ENCODE results near the gene GPHN. TPM values are rescaled to one million over a fixed set of nuclear protein-coding genes. Genes with fewer than 3 reads are reported as not detected.

Gene GPHN
- total RNA-seq, 1 donor from 2014 or later = 12.5 TPM

GRCh38 chr14:67199016-67199415 is 691.1 kb downstream of the GPHN start:
- TF ChIP-seq POLR2A (IDR thresholded peaks at IDR 0.05) (no peak), POLR2AphosphoS5 (IDR thresholded peaks at IDR 0.05; ENCODE audit: insufficient read depth in 1 of 2, low read depth in 1 of 2) (no peak), CTCF (IDR thresholded peaks at IDR 0.05) (no peak)
- no peak for DNase-seq (ENCODE audit: extremely low spot score in 2 of 2)
- intact Hi-C loops (cut with DNase I) = no loop called here

GRCh38 chr14:67207810-67208209 is 699.9 kb downstream of the GPHN start:
- DNase-seq (ENCODE audit: extremely low spot score in 2 of 2) = no peak
- no peak overlapping the region for H3K27ac ChIP-seq
- H3K4me3 ChIP-seq = no peak overlapping the region
- no peaks in the 10 kb centered on the region for H3K27me3 ChIP-seq
- intact Hi-C loops (cut with DNase I) = no loop called here
- H3K36me3 ChIP-seq = no peaks in the 10 kb centered on the region
- TF ChIP-seq POLR2A (IDR thresholded peaks at IDR 0.05) (no peak), CTCF (IDR thresholded peaks at IDR 0.05) (no peak), POLR2AphosphoS5 (IDR thresholded peaks at IDR 0.05; ENCODE audit: insufficient read depth in 1 of 2, low read depth in 1 of 2) (no peak)
- no peaks in the 10 kb centered on the region for H3K9me3 ChIP-seq
- H3K4me1 ChIP-seq = no peaks in the 10 kb centered on the region

More at GRCh38 chr14:67199016-67199415, 691.1 kb downstream of the GPHN start:
- Histone ChIP-seq H3K27me3 (no peaks in the 10 kb centered on the region), H3K9me3 (no peaks in the 10 kb centered on the region), H3K27ac (no peak overlapping the region), H3K4me3 (no peak overlapping the region), H3K4me1 (no peaks in the 10 kb centered on the region), H3K36me3 (no peaks in the 10 kb centered on the region)

GRCh38 chr14:67218126-67218525 is 710.2 kb downstream of the GPHN start:
- H3K27ac ChIP-seq = no peak overlapping the region
- H3K36me3 ChIP-seq = no peaks in the 10 kb centered on the region
- intact Hi-C loops (cut with DNase I) = no loop called here
- no peak for DNase-seq (ENCODE audit: extremely low spot score in 2 of 2)
- no peak overlapping the region for H3K4me3 ChIP-seq
- H3K4me1 ChIP-seq = no peaks in the 10 kb centered on the region
- no peaks in the 10 kb centered on the region for H3K9me3 ChIP-seq
- TF ChIP-seq CTCF (IDR thresholded peaks at IDR 0.05) = no peak
- TF ChIP-seq POLR2AphosphoS5 (IDR thresholded peaks at IDR 0.05; ENCODE audit: insufficient read depth in 1 of 2, low read depth in 1 of 2) = no peak
- no peak for TF ChIP-seq POLR2A (IDR thresholded peaks at IDR 0.05)
- no peaks in the 10 kb centered on the region for H3K27me3 ChIP-seq

GRCh38 chr14:67221248-67221981 is 713.5 kb downstream of the GPHN start:
- no peaks in the 10 kb centered on the region for H3K9me3 ChIP-seq
- intact Hi-C loops (cut with DNase I) = no loop called here
- TF ChIP-seq POLR2AphosphoS5 (IDR thresholded peaks at IDR 0.05; ENCODE audit: insufficient read depth in 1 of 2, low read depth in 1 of 2) (no peak), POLR2A (IDR thresholded peaks at IDR 0.05) (no peak)

GRCh38 chr14:67221982-67222328 is 714.0 kb downstream of the GPHN start:
- H3K4me1 ChIP-seq = no peaks in the 10 kb centered on the region
- no peaks in the 10 kb centered on the region for H3K9me3 ChIP-seq
- H3K27ac ChIP-seq = no peak overlapping the region
- intact Hi-C loops (cut with DNase I) = no loop called here
- H3K27me3 ChIP-seq = no peaks in the 10 kb centered on the region
- no peak overlapping the region for H3K4me3 ChIP-seq
- H3K36me3 ChIP-seq = no peaks in the 10 kb centered on the region
- TF ChIP-seq POLR2A (IDR thresholded peaks at IDR 0.05) (no peak), CTCF (IDR thresholded peaks at IDR 0.05) (no peak), POLR2AphosphoS5 (IDR thresholded peaks at IDR 0.05; ENCODE audit: insufficient read depth in 1 of 2, low read depth in 1 of 2) (no peak)
- no peak for DNase-seq (ENCODE audit: extremely low spot score in 2 of 2)

More at GRCh38 chr14:67221248-67221981, 713.5 kb downstream of the GPHN start:
- H3K27me3 ChIP-seq = no peaks in the 10 kb centered on the region
- H3K4me3 ChIP-seq = no peak overlapping the region
- H3K4me1 ChIP-seq = no peaks in the 10 kb centered on the region
- H3K27ac ChIP-seq = no peak overlapping the region
- no peak for DNase-seq (ENCODE audit: extremely low spot score in 2 of 2)
- no peaks in the 10 kb centered on the region for H3K36me3 ChIP-seq
